NCI-H1417 (cell line): ENCODE measurements around the gene KANSL1.

ENCODE experiments used
- DNase-seq, 3 experiments: peaks; one replicate each; lab custom pipeline; 2025; lab: John Stamatoyannopoulos, UW

KANSL1 gene

DNA sequence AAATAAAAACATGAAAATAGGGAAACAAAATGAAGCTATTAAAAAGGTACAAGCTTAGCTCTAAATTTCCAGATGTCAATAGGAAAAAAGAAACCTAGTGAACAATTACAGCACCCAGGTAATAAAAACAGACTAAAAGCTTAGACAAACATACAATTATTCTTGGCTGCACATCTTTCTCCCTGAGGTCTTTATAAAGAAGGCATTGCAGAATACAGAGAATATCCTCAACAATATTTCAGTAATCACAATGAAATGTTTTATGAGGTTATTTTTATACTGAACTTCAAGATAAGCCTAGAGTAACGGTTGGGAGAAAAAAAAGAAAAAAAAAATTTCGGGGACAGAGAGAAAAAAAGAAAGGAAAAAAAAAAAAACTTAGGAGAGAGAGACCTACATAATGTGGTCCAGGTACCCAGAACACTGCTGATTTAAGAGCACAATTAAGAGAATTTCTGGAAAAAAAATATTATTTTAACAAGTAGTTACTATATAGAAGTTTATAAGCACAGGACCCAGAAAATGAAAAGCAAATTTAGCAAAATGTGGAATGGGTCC lies 26.5 kb downstream of the KANSL1 start:
- DNase-seq = peak in 1 of 3 experiments; percentile 53

DNA sequence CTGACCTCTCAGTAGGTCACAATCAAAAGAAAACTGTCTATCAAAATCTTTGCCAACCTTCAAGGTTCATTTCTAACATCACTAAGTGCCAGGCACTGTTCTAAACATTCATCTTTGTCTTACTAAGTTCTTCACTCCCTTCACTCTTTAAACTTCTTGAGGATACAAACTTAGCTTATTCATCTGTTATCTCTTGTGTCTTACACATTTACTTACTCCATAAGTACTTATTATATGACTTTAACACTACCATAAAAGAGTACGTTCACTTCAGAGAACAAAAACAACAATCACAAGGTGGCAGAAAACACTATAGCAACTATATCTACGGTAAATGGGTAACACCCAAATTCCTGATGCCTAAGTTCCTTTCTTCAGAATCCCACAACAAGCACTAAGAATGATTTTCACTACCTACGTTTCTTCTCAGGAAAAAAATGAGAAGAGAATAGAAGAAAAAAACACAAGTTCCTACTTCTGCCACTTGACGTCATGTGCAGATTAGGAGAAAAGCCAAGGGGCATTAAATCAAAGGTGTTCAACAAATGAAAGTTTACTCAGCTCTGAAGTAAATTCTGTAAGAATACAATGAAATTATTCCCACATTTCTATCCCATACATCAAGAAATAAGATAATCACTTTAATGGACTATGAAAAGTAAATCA lies 29.2 kb downstream of the KANSL1 start:
- DNase-seq = no peak

DNA sequence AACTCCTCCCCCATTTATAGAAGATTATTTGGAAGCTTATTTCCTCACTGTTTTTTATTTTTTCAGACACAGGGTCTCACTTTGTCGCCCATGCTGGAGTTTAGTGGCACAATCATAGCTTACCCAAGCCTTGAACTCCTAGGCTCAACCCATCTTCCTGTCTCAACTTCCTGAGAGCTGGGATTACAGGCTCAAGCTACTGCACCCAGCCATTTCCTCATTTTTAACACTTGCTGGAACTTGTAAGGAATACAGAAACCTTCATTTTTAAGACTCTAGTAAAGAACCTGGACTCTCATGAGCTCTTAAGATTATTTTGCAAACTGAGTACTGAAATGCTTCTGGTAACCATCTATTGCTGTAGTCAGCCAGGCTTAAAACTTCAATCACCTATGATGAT lies 29.9 kb downstream of the KANSL1 start:
- no peak for DNase-seq

DNA sequence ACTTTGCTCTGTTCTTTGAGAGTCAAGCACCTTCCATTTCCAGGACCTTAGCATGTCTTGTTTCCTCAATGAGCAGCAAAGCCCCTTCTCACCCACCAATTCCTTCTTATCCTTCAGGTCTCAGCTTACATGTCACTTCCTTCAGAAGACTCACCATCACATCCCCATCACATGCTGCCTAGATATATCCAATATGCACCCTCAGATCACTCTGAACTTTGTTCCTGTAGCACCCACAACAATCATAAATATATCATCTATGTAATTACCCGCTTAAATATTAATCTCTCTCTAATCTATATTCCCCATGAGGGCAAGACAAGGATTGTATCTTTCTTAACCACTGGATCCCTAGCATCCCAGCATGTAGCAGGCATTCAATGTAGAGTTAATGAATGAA lies 30.4 kb downstream of the KANSL1 start:
- no peak for DNase-seq

DNA sequence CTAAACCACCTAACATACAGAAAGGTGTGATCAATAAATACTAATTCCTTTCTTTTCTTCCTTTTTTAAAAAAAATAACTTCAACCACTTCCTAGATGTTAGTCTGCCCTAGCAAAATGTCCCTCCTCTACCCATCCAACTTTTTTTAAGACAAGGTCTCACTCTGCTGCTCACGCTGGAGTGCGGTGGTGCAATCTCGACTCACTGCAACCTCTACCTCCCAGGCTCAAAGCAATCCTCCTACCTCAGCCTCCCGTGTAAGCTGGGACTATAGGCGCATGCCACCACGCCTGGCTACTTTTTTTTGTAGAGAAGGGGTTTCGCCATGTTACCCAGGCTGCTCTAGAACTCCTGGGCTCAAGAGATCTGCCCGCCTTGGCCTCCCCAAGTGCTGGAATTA lies 33.1 kb downstream of the KANSL1 start:
- DNase-seq = no peak

DNA sequence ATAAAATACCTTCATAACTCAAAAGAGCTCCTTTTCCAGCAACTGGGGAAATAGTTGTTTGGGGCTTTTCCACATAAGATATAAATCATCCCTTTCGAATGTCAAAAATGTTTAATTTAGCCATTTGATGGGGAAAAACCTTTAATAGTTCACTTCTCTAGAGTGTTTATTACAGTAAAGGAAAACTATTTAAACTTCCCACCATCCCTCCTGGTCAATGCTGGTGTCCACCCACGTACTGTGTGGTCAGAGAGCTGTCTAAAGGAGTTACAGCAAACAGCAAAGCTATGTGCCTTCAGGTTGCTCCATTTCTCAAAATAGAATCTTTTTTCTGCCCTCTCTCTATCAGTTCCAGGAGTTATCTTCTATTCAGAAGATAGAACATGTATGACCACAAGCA lies 33.5 kb downstream of the KANSL1 start:
- DNase-seq = no peak

DNA sequence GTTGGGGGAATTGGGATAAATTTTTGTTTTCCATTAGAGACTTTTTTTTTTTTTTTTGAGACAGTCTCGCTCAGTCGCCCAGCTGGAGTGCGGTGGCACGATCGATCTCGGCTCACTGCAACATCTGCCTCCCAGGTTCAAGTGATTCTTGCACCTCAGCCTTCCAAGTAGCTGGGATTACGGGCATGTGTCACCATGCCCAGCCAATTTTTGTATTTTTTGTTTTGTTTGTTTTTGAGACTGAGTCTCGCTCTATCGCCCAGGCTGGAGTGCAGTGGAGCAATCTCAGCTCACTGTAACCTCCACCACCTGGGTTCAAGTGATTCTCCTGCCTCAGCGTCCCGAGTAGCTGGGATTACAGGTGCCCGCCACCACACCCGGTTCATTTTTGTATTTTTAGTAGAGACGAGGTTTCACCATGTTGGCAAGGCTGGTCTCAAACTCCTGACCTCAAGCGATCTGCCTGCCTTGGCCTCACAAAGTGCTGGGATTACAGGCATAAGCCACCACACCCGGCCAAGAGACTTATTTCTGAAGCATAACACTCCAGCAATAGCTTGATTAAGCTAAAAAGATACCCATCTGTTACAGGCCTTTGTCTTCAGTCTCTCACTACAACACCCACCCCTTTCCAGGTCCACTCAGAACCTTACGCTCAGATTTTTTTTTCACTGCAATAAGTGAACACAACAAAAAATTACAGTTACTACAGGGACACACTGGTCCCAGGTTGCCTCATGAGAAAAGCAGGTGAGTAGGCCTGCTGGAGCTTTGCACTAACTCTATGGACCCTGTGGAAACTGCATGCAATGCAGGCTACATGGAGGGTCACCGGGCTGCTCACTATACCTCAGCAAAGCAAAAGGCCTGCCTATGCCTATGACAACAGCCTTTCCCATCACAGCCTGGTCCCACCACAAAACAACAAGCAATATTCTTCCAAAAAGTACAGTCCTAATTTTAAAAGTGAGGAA lies 34.6 kb downstream of the KANSL1 start:
- DNase-seq = peak in 2 of 3 experiments; percentile 44 to 45

DNA sequence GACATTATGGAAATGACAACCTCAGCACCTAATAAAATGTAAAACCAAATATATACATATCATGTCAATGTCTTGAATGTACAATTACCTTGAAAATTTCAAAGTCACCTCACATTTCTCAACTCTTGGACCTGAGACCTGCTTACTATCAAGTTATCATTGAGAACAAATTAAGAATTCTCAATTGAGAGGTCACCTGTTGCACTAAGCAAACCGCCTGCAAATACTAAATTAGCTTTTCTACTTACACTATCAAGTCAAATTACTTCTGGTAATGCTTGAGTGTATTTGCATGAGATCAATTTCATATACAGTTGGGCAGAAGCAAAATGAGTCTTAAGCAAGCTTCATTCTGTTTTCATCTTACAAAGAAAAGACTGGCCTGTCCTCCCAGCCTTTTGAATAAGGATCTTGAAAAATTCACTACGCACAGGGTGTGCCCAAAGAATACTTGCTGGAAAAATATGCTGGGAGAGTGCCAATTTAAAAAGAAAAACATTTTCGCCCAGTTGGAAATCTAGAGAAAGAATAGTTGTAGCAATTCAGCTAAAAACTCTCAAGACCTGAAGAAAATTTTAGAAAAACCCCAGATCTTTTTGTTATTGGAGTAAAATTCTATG lies 35.7 kb downstream of the KANSL1 start:
- peak in 1 of 3 experiments; percentile 37 for DNase-seq

DNA sequence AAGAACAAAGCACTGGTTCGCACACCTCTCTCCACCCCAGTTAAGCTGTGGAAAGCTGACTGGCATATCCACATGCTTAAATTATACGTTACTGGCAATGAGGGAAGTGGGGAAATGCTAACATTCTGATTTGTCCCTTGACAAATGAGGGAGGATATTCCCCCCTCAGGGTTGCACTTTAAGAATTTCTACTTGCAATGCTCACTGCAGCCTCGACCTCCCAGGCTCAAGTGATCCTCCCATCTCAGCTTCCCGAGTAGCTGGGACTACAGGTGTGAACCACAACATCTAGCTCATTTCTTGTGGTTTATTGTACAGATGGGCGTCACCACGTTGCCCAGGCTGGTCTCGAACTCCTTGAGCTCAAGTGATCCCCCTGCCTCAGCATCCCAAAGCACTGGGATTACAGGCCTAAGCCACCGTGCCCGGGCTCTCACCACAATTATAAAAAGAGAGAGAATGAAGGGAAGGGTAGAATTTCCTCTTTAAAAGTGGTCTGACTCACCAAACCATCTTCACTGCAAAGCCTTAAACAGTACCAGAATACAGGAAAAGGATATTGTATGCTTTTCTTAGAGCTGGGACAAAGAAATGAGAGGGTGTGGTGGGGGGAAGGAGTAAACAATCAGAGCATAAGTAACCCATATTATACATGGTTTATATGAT lies 38.9 kb downstream of the KANSL1 start:
- DNase-seq = peak in 1 of 3 experiments; percentile 51

DNA sequence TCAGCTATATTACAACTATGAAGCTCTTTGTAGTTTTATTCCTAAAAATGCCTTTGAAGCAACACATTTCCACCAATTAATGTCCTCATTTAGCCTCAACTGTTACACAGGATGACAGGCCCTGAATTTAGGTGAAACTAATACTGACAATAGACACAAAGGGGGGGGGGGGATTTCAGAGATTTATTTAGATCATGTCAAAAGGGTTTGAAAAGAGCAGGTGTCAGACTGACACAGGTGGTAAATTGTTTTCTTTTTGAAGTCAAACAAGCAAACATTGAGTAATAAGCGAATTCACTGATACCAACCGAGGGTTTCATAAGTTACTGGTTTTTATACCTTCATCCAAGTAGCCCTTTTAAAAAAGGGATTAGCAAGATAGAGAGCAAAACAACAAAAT lies 40.8 kb downstream of the KANSL1 start:
- peak in 2 of 3 experiments; percentile 72 to 91 for DNase-seq

DNA sequence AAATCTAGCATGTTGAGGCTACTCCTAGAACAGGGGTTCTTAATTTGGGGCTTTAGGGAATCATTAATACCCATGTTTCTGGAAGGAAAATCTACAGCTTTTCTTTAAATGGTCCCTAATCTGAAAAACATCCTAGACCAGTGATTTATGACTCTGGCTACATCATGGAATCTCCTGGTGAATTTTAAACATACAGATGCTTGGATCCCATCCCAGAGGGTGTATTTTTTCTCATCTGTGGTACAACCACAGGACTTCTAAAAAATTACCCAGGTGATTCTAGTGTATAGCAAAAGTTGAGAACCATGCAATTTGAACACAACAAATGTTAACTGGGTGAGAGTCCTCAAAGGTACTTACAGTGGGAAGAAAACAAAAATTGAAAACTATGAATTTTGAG lies 41.5 kb downstream of the KANSL1 start:
- DNase-seq = peak in 1 of 3 experiments; percentile 48

DNA sequence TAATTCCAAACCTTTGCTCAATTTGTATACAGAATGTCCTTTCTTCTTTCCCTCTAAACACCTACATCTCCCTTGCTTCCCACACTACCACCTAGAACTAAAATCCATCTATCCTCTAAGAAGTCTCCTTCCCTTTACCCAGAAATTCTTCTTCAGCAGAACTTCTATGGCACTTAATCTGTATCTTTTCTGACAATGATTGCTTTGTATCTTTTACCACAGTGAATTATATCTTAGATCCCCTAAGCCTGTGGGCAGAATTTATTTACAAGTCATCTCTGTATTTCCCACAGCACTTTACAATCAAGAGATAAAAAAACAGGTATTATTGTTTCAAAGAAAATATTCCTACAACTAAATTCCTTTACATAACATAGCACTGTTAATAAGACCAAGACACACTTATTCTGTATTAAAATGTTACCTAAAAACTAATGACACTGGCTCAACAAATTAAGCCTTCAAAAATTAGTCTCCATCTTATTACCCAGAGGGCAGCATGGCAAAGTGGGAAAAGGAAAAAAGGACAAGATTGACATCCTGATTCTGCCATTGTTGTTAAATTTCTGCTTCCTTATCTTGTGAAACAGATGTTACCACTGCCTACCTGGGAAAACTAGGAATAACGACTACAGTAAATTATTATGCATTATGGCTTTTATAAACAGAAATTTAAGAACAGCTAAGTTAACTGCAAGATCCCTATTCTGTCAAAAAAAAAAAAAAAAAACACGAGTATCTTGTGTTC lies 42.8 kb downstream of the KANSL1 start:
- no peak for DNase-seq

DNA sequence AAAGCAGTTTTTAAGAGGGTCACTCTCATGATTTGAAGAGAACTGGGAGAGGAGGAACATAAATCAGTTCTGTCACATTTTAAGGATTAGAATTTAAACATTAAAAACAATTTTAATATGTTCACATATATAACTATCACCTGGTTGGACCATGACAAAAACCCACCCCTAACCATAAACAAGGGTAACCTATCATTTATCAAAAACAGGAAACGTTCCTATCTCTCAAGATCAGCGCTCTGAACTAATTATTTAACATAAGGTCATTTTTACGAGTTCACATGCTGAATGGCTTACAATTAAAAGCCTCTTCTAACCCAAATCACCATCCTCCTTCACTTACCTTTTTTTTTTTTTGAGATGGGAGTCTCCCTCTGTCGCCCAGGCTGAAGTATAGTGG lies 45.0 kb downstream of the KANSL1 start:
- peak in 1 of 3 experiments; percentile 75 for DNase-seq

DNA sequence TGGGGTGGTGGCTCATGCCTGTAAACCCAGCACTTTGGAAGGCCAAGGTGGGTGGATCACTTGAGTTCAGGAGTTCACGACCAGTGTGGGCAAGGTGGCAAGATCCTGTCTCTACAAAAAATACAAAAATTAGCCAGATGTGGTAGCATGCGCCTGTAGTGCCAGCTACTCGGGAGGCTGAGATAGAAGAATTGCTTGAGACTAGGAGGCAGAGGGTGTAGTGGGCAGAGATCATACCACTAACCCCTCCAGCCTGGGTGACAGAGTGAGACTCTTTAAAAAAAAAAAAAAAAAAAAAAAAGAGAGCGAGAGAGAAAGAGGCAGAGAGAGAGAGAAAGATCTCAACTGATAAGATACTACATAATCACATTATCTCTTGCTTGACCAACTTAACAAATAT lies 45.9 kb downstream of the KANSL1 start:
- no peak for DNase-seq

DNA sequence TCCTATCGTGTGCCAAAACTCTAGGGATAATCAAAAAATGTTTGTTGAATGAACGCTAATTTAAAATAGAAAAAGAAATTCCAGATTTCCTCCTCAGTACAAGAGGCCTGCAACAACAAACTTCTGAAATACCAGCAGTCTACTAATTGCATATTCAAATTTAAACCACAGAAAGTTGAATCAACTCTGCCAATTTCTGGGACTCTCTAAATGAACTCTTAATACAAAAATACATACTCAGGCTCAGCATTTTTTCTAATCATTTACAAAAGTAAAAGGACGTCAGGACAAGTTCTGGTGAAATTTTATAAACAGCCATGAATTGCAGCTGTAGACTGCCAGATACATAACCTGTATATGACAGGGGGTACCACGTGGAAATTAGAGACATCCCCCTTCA lies 49.0 kb downstream of the KANSL1 start:
- no peak for DNase-seq

DNA sequence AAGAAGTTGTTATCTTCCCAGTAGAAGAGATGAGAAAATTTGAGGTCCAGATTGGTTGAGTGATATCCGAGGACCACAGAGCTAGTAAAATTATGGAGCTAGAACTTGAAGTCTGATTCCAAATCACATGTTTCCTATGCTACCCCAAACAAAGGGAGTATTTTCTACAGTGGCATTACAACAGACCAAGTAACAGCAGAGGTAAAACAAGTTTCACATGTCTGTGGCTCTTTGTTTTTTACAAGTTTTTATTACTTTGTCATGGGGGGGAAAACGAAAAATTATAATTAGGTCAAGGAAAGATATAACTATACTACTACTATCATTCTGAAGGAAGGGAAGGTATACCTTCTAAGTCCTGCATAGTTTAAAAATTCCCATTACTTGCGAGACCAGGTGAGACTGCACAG lies 49.4 kb downstream of the KANSL1 start:
- no peak for DNase-seq

DNA sequence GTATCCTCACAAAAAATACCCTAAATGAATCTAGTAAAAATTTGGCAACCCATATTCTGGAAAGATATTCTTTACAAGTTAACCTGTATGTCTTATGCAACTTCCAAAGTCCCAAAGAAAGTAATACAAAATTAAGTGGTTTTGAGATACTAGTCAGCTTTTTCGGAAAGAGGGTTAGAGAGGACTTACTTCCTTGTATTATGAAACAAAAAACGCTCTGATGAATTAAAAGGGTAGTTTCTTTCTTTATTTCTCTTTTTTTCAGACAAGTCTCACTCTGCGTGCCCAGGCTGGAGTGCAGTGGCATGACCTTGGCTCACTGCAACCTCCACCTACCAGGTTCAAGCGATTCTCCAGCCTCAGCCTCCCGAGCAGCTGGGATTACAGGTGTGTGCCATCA lies 51.6 kb downstream of the KANSL1 start:
- no peak for DNase-seq

DNA sequence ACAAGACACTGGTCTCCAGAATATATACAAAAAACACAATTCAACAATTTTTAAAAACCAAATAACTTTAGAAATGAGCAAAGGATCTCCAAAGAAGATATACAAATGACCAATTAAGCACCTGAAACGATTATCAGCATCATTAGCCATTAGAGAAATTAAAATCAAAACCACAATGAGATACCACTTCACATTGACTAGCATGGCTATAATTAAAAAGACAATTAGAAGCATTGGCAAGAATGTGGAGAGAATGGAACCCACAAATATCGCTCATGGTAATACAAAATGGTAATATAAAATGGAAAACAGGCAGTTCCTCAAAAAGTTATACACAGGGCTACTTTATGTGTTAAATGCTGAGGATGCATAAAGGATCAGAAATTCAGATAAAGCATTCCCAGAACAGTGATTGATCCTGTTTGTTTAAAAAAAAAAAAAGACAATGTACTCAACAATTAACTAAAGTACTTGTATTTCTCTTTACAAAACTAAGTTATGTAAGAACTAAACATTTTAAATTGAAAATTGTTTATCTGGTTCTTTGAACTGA lies 52.5 kb downstream of the KANSL1 start:
- DNase-seq = no peak

DNA sequence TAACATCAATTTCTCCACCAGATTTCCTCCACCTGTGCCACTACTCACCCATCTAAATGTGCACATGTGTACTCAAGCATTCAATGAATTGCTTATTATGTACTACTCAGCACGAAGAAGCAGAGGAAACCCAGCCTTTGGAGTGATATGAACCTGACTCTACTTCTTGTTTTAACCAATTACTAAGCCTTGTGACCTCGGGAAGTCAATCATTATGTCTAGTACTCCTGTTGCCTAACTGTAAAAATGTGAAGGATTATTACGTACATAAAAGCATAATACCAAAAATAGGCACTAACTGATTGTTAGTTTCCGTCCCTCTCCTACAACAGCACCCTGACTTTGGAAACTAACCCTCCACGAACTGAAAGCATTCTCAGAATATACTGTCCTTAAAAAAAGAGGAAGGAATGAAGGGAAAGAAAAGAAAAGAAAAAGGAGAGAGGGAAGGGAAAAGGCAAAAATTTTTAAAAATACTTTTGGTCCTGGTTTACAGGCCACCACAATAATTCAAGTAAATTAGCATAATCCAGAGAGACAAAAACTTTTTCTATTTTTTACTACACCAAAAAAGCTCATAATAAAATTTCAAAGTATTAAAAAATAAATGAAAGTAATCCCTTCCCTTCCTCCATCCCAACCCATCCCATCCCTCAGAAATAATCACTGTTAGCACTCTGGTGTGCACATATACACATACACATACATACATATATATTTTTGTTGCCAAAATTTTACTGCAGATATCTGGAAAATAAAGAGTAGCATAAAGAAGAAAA lies 53.6 kb downstream of the KANSL1 start:
- no peak for DNase-seq

DNA sequence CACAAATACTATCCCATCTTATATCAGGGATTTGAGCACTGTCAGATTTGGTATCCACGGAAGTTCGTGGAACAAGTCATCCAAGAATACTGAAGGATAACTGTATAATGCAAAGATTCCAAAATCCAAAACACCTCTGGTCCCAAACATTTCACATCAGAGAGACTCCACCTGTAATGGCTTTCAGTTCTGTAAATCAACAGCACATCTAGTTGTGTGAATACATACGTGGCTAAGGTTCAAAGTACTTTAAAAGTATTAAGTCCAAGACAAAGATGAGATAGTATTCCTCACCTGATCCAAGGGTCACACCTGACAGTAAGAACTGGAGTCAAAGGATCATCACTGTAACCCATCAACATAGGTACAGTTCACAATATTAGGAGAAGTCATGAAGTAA lies 54.8 kb downstream of the KANSL1 start:
- no peak for DNase-seq
